HepG2 (cell line): ENCODE data around the gene LSMEM2. TPM values are rescaled to one million over a fixed set of nuclear protein-coding genes. Genes with fewer than 3 reads are reported as not detected.
A peak's percentile ranks its signal among the peaks of the same experiment; 100 is the strongest.
"Not testable (repeated sequence)": the region's sequence is repeated elsewhere in the genome, so short reads cannot be mapped to it uniquely, and the experiment has no call there.

Source experiments
- ATAC-seq: fragments of 200-7000 bp; cut with Tn5 transposase; 3 replicates; pipeline ENCODE4 v1.9.1; 2020; ENCODE audit warnings: mild to moderate bottlenecking, moderate library complexity
- BruUV-seq: library from RNA; stranded (reverse); fragments of 400-500 nt; replicated peaks from 2 replicates; lab custom pipeline; 2021; lab: Mats Ljungman, UMichigan
- CTCF ChIA-PET: fragments of 300-600 bp; formaldehyde crosslinking; extraction: SDS; loops from one replicate; lab custom pipeline; 2021; ENCODE audit warnings: low total read pairs, inconsistent platforms, low intra/inter-chr PET ratio; lab: Yijun Ruan, JAX
- POLR2A ChIA-PET: fragments of 350-600 bp; sonication (Branson Sonifier 250); formaldehyde crosslinking; loops from one replicate; lab custom pipeline; 2020; ENCODE audit warnings: antibody characterized with exemption, inconsistent platforms; lab: Yijun Ruan, JAX
- DNase-seq: peaks from one replicate; pipeline ENCODE4 v3.0.0-alpha.2; 2015; ENCODE audit warnings: low spot score
- FAIRE-seq: peaks from 3 replicates; lab custom pipeline; 2011; peaks lifted over from hg19 to GRCh38; lab: Jason Lieb, UNC
- H2AFZ ChIP-seq: one replicate; pipeline ENCODE4 v1.6.1; 2011; ENCODE audit warnings: low read length, inconsistent platforms
- H3K27ac ChIP-seq: fragments of 300-600 bp; 3 replicates; pipeline ENCODE4 v1.8.0; 2011; ENCODE audit warnings: mixed run types, mild to moderate bottlenecking, mixed read lengths, low read length, inconsistent platforms; ENCODE audit not compliant: insufficient read depth; ENCODE audit errors: extremely low read length
- H3K27me3 ChIP-seq, 2 experiments: fragments of 200-600 bp in 1 of 2; 2 replicates in 1 of 2; 3 replicates in 1 of 2; pipeline versions ENCODE4 v1.6.0 to v1.8.0; 2011; ENCODE audit warnings: low read length in 2 of 2, mild to moderate bottlenecking in 2 of 2, moderate library complexity in 2 of 2, inconsistent platforms in 1 of 2; ENCODE audit not compliant: insufficient read depth in 2 of 2, control insufficient read depth in 1 of 2
- H3K36me3 ChIP-seq, 2 experiments: fragments of 200-600 bp in 1 of 2; replicated peaks in 1 of 2; 2 replicates in 1 of 2; 3 replicates in 1 of 2; pipeline versions ENCODE4 v1.5.1 to v1.8.0; 2011; ENCODE audit warnings: low read length in 2 of 2, inconsistent platforms in 1 of 2; ENCODE audit not compliant: insufficient read depth in 2 of 2, control insufficient read depth in 1 of 2
- H3K4me1 ChIP-seq: 2 replicates; pipeline ENCODE4 v1.5.1; 2012; ENCODE audit warnings: low read length, inconsistent platforms; ENCODE audit not compliant: insufficient read depth
- H3K4me2 ChIP-seq: 2 replicates; pipeline ENCODE4 v1.6.0; 2011; ENCODE audit warnings: low read depth, low read length, inconsistent platforms
- H3K4me3 ChIP-seq, 3 experiments: fragments of 200-600 bp in 1 of 3; sonication (generic), shearing (Covaris generic) in 1 of 3; replicated peaks in 1 of 3; 2 replicates each; pipeline ENCODE4 v1.5.1; 2011 to 2016; ENCODE audit warnings: low read length in 3 of 3, inconsistent platforms in 2 of 3, low read depth in 2 of 3, mild to moderate bottlenecking in 2 of 3, control low read depth in 1 of 3, mixed read lengths in 1 of 3; ENCODE audit not compliant: insufficient read depth in 1 of 3
- H3K79me2 ChIP-seq: one replicate; pipeline ENCODE4 v1.6.1; 2011; ENCODE audit warnings: low read length, inconsistent platforms; ENCODE audit not compliant: insufficient read depth
- H3K9ac ChIP-seq: 2 replicates; pipeline ENCODE4 v1.6.0; 2011; ENCODE audit warnings: mild to moderate bottlenecking, low read depth, low read length, inconsistent platforms; ENCODE audit not compliant: insufficient read depth
- H3K9me3 ChIP-seq: 2 replicates; pipeline ENCODE4 v1.5.1; 2012; ENCODE audit warnings: mild to moderate bottlenecking, low read length
- H4K20me1 ChIP-seq: 2 replicates; pipeline ENCODE4 v1.6.0; 2011; ENCODE audit warnings: inconsistent platforms, mild to moderate bottlenecking, low read length, moderate library complexity; ENCODE audit not compliant: insufficient read depth
- NBN ChIP-seq: fragments of 450-650 bp; conservative IDR thresholded peaks from 2 replicates; pipeline ENCODE4 v1.6.1; 2017
- ZNF629 ChIP-seq: sonication (generic); formaldehyde crosslinking; conservative IDR thresholded peaks from 2 replicates; pipeline ENCODE4 v1.5.0; 2020; ENCODE audit warnings: missing genetic modification reagents
- WGBS: methylation state at CpG from one replicate; pipeline ENCODE4 v1.1.6; 2017; ENCODE audit warnings: low lambda C conversion rate; 5-methylcytosine and 5-hydroxymethylcytosine counted together
- in situ Hi-C: cut with HindIII; loops from 2 replicates; pipeline ENCODE4 v1.10.0; 2017; ENCODE audit warnings: low pct_unique_long_range_greater_than_20kb; ENCODE audit not compliant: extremely low pct_ligation_motif_present
- intact Hi-C: fragments of 100-400 bp; cut with micrococcal nuclease; formaldehyde crosslinking; loops from one replicate; pipeline ENCODE4 v1.10.0; 2022; ENCODE audit not compliant: unreplicated experiment
- polyA plus RNA-seq, 8 experiments: library from polyadenylated mRNA; depleted of rRNA in 3 of 8; stranded (reverse) in 7 of 8; unstranded in 1 of 8; fragments of >200 nt; fragmentation: Illumina TruSeq in 4 of 8; extraction: Trizol in 4 of 8; gene quantifications; 2 replicates each; pipeline versions ENCODE4 v1.2.1 to v1.2.3, GENCODE V29; 2011 to 2016; ENCODE audit warnings: low read depth in 4 of 8, missing spikeins in 1 of 8, mixed read lengths in 1 of 8; ENCODE audit not compliant: insufficient read depth in 1 of 8
- total RNA-seq, 5 experiments: library from RNA; depleted of rRNA; stranded (reverse); fragments of >200 nt; fragmentation: Illumina TruSeq; extraction: Trizol; gene quantifications; 2 replicates each; pipeline ENCODE4 v1.2.3, GENCODE V29; 2016; ENCODE audit warnings: low read depth in 1 of 5

The LSMEM2 gene
- total and polyA plus RNA-seq, 2 of the 13 experiments (the other 11 are each of a cell fraction or from before 2014, with no cell fraction given): 0.07 to 0.41 TPM

DNA sequence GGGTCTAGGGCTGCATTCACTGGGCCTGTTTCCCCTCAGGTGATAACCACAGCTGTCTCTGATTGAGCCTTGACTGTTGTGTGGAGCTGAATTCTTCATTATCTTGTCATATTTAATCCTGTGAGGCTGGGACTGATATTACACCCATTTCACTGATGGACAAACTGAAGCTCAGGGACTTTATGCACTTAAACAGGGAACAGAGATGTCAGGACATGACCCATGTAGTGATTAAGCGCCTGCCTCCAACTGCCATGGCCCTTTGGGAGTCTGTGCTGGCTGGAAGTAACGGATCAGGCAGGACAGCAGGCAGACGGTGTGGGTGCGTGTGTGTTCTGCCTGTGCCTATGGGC, 35.4 kb upstream of the LSMEM2 start:
- whole genome bisulfite sequencing: 96% methylated on average over 3 of the region's 4 CpGs
- no peak for DNase-seq
- Histone ChIP-seq H2AFZ (no peak overlapping the region), H3K27me3 (no peaks in the 10 kb centered on the region), H3K36me3 (0 out of 5 replicates have a peak, but pooled peaks cover 0 to 9% of the 10 kb centered on the region in 2 experiments), H3K9ac (no peak overlapping the region), H3K9me3 (no peaks in the 10 kb centered on the region), H3K4me2 (no peak overlapping the region), H3K4me3 (no peak overlapping the region), H4K20me1 (no peaks in the 10 kb centered on the region), H3K27ac (no peak overlapping the region), H3K4me1 (peaks cover 28% of the 10 kb centered on the region), H3K79me2 (peaks cover 26% of the 10 kb centered on the region)
- intact Hi-C loops: no loop called here
- ATAC-seq: no peak
- POLR2A ChIA-PET: interaction anchor here (1.4 kb wide), 1 partner anchor 17 kb away, joined by 3 read pairs; no protein-coding TSS in a partner anchor
- TF ChIP-seq NBN (no peak), ZNF629 (CRISPR knock-in tag) (peak; percentile 75)
- BruUV-seq: no TSS peak
- CTCF ChIA-PET: interaction anchor here (1.7 kb wide), 1 partner anchor 16 kb away, joined by 3 read pairs; no protein-coding TSS in a partner anchor
- FAIRE-seq: no peak
- in situ Hi-C loops: no loop called here

DNA sequence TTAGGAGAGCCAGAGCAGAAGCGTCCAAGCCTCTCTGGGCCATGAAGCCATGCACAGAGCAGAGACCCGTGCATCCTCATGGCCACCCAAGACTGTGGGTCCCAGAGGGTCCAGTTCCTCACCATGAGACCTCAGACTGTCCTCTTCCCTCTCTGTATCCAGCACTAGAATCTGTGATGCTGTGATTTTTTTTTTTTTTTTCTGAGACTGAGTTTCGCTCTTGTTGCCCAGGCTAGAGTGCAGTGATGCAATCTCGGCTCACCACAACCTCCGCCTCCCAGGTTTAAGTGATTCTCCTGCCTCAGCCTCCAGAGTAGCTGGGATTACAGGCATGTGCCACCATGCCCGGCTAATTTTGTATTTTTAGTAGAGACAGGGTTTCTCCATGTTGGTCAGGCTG, 34.1 kb upstream of the LSMEM2 start:
- H4K20me1 ChIP-seq, H3K27ac ChIP-seq, H3K27me3 ChIP-seq, H2AFZ ChIP-seq, FAIRE-seq, H3K4me3 ChIP-seq, BruUV-seq, ATAC-seq, H3K9me3 ChIP-seq, H3K36me3 ChIP-seq, intact Hi-C loops, DNase-seq, H3K9ac ChIP-seq, POLR2A ChIA-PET, H3K4me2 ChIP-seq, in situ Hi-C loops, CTCF ChIA-PET: not testable (repeated sequence)
- Histone ChIP-seq H3K79me2 (peaks cover 28% of the 10 kb centered on the region), H3K4me1 (peaks cover 20% of the 10 kb centered on the region)
- 98% methylated on average over 5 of the region's 6 CpGs for WGBS
